ENCODE data around the gene PHF12.

PHF12 gene

GRCh38 chr17:28957992-28958355 lies 6.7 kb upstream of the PHF12 start:
- Histone ChIP-seq H3K4me2 (ENCODE audit: insufficient read depth, low read length) (no peak overlapping the region), H3K27me3 (ENCODE audit: insufficient read depth, low read length, poor library complexity) (no peaks in the 10 kb centered on the region), H3K36me3 (ENCODE audit: insufficient read depth, low read length) (no peaks in the 10 kb centered on the region), H3K79me2 (ENCODE audit: insufficient read depth, low read length) (no peaks in the 10 kb centered on the region), H4K20me1 (ENCODE audit: insufficient read depth, low read length) (no peaks in the 10 kb centered on the region), H3K9me3 (ENCODE audit: insufficient read depth, low read length, severe bottlenecking) (no peaks in the 10 kb centered on the region), H3K27ac (ENCODE audit: low read length) (no peak overlapping the region), H3K4me3 (ENCODE audit: low read depth in 1 of 2, low read length in 2 of 2) (no peak overlapping the region), H2AFZ (ENCODE audit: low read depth, low read length) (no peak overlapping the region), H3K9ac (ENCODE audit: low read depth, low read length) (no peak overlapping the region), H3K4me1 (ENCODE audit: insufficient read depth, low read length) (peaks cover 7% of the 10 kb centered on the region)
- TF ChIP-seq CTCF (IDR thresholded peaks at IDR 0.05; ENCODE audit: borderline replicate concordance, extremely low read depth, low read length, poor library complexity, severe bottlenecking) (no peak), EZH2 (IDR thresholded peaks at IDR 0.05; ENCODE audit: borderline replicate concordance, low read depth, low read length, severe bottlenecking) (no peak)
- DNase-seq (no peak), ATAC-seq (ENCODE audit: insufficient read depth, low read depth) (no peak)

GRCh38 chr17:28957277-28957991 lies 6.1 kb upstream of the PHF12 start:
- no peaks in the 10 kb centered on the region for H3K9me3 ChIP-seq (ENCODE audit: insufficient read depth, low read length, severe bottlenecking)
- no peak overlapping the region for H3K9ac ChIP-seq (ENCODE audit: low read depth, low read length)
- H3K27ac ChIP-seq (ENCODE audit: low read length) = no peak overlapping the region
- H3K4me2 ChIP-seq (ENCODE audit: insufficient read depth, low read length) = no peak overlapping the region
- ATAC-seq (ENCODE audit: insufficient read depth, low read depth) (no peak), DNase-seq (no peak)
- H3K36me3 ChIP-seq (ENCODE audit: insufficient read depth, low read length) = no peaks in the 10 kb centered on the region
- H2AFZ ChIP-seq (ENCODE audit: low read depth, low read length) = no peak overlapping the region
- no peaks in the 10 kb centered on the region for H4K20me1 ChIP-seq (ENCODE audit: insufficient read depth, low read length)
- no peaks in the 10 kb centered on the region for H3K27me3 ChIP-seq (ENCODE audit: insufficient read depth, low read length, poor library complexity)
- H3K4me3 ChIP-seq (ENCODE audit: low read depth in 1 of 2, low read length in 2 of 2) = no peak overlapping the region
- TF ChIP-seq EZH2 (IDR thresholded peaks at IDR 0.05; ENCODE audit: borderline replicate concordance, low read depth, low read length, severe bottlenecking) = no peak
- TF ChIP-seq CTCF (IDR thresholded peaks at IDR 0.05; ENCODE audit: borderline replicate concordance, extremely low read depth, low read length, poor library complexity, severe bottlenecking) = no peak
- H3K4me1 ChIP-seq (ENCODE audit: insufficient read depth, low read length) = peaks cover 12% of the 10 kb centered on the region
- H3K79me2 ChIP-seq (ENCODE audit: insufficient read depth, low read length) = no peaks in the 10 kb centered on the region

- TF ChIP-seq EZH2 (IDR thresholded peaks at IDR 0.05; ENCODE audit: borderline replicate concordance, low read depth, low read length, severe bottlenecking) = no peak
- TF ChIP-seq CTCF (IDR thresholded peaks at IDR 0.05; ENCODE audit: borderline replicate concordance, extremely low read depth, low read length, poor library complexity, severe bottlenecking) = no peak
- ATAC-seq (ENCODE audit: insufficient read depth, low read depth) (no peak), DNase-seq (no peak)
- no peak overlapping the region for H3K4me3 ChIP-seq (ENCODE audit: low read depth in 1 of 2, low read length in 2 of 2)
- H3K36me3 ChIP-seq (ENCODE audit: insufficient read depth, low read length) = no peaks in the 10 kb centered on the region
- H3K79me2 ChIP-seq (ENCODE audit: insufficient read depth, low read length) = no peaks in the 10 kb centered on the region
- peaks cover 16% of the 10 kb centered on the region for H3K4me1 ChIP-seq (ENCODE audit: insufficient read depth, low read length)
- H2AFZ ChIP-seq (ENCODE audit: low read depth, low read length) = no peak overlapping the region
- H3K27ac ChIP-seq (ENCODE audit: low read length) = no peak overlapping the region
- H3K4me2 ChIP-seq (ENCODE audit: insufficient read depth, low read length) = no peak overlapping the region
- no peaks in the 10 kb centered on the region for H3K27me3 ChIP-seq (ENCODE audit: insufficient read depth, low read length, poor library complexity)
- no peak overlapping the region for H3K9ac ChIP-seq (ENCODE audit: low read depth, low read length)
- no peaks in the 10 kb centered on the region for H4K20me1 ChIP-seq (ENCODE audit: insufficient read depth, low read length)
- no peaks in the 10 kb centered on the region for H3K9me3 ChIP-seq (ENCODE audit: insufficient read depth, low read length, severe bottlenecking)
Observed at GRCh38 chr17:28956861-28957260, 5.5 kb upstream of the PHF12 start.

Data from DND-41 (cell line).